GM21737 (cell line): ENCODE results near the gene TSHZ1.

Experiments
- ATAC-seq: cut with Tn5 transposase; IDR thresholded peaks from one replicate; pipeline ENCODE4 v1.9.1; 2021; ENCODE audit warnings: mild to moderate bottlenecking, moderate library complexity; ENCODE audit not compliant: unreplicated experiment

The TSHZ1 gene

GRCh38 chr18:75338631-75339030 lies 128.0 kb downstream of the TSHZ1 start:
- no peak for ATAC-seq
